GM18870 (cell line): ENCODE results near the gene BIRC3.

ENCODE experiments used
- ATAC-seq: cut with Tn5 transposase; IDR thresholded peaks from one replicate; pipeline ENCODE4 v1.9.1; 2021; ENCODE audit warnings: moderate library complexity; ENCODE audit not compliant: unreplicated experiment

The BIRC3 gene

GRCh38 chr11:102317099-102317767 is at the start of gene BIRC3:
TSS of gene BIRC3 (plus strand) at chr11:102317484. CDS start at chr11:102324510, 7,026 bp downstream.
- ATAC-seq, result peak; percentile 89

GRCh38 chr11:102267609-102268008 is 49.7 kb upstream of the BIRC3 start:
- ATAC-seq, result no peak

GRCh38 chr11:102268083-102268984 is 49.0 kb upstream of the BIRC3 start:
- ATAC-seq, result peak; percentile 83

- ATAC-seq, result no peak
Measured at GRCh38 chr11:102268985-102269470, 48.3 kb upstream of the BIRC3 start.

- ATAC-seq, result no peak
Measured at GRCh38 chr11:102269927-102270326, 47.4 kb upstream of the BIRC3 start.

- ATAC-seq, result no peak
Measured at GRCh38 chr11:102272047-102272824, 45.0 kb upstream of the BIRC3 start.

GRCh38 chr11:102274628-102275027 is 42.7 kb upstream of the BIRC3 start:
- ATAC-seq, result no peak

GRCh38 chr11:102276362-102276761 is 40.9 kb upstream of the BIRC3 start:
- no peak for ATAC-seq

- ATAC-seq, result no peak
Measured at GRCh38 chr11:102276783-102277182, 40.5 kb upstream of the BIRC3 start.

- peak; percentile 94 for ATAC-seq
Measured at GRCh38 chr11:102279641-102280170, 37.6 kb upstream of the BIRC3 start.

- ATAC-seq, result no peak
Measured at GRCh38 chr11:102280245-102280833, 36.9 kb upstream of the BIRC3 start.

GRCh38 chr11:102283116-102283485 is 34.2 kb upstream of the BIRC3 start:
- ATAC-seq, result no peak

GRCh38 chr11:102284008-102284407 is 33.3 kb upstream of the BIRC3 start:
- ATAC-seq, result no peak

- ATAC-seq, result no peak
Measured at GRCh38 chr11:102286292-102286691, 31.0 kb upstream of the BIRC3 start.

- peak; percentile 88 for ATAC-seq
Measured at GRCh38 chr11:102287964-102288724, 29.1 kb upstream of the BIRC3 start.

- no peak for ATAC-seq
Measured at GRCh38 chr11:102288725-102289083, 28.6 kb upstream of the BIRC3 start.

- no peak for ATAC-seq
Measured at GRCh38 chr11:102289592-102289991, 27.7 kb upstream of the BIRC3 start.

- no peak for ATAC-seq
Measured at GRCh38 chr11:102291831-102292230, 25.5 kb upstream of the BIRC3 start.

GRCh38 chr11:102292933-102293332 is 24.4 kb upstream of the BIRC3 start:
- no peak for ATAC-seq
